ENCODE measurements around the gene ZKSCAN5. TPM values are rescaled to one million over a fixed set of nuclear protein-coding genes. Genes with fewer than 3 reads are reported as not detected.

Gene ZKSCAN5
- total and polyA plus RNA-seq, 2 of the 8 experiments (the other 6 are each of a cell fraction or from before 2014, with no cell fraction given) = 5.3 to 13.5 TPM

DNA sequence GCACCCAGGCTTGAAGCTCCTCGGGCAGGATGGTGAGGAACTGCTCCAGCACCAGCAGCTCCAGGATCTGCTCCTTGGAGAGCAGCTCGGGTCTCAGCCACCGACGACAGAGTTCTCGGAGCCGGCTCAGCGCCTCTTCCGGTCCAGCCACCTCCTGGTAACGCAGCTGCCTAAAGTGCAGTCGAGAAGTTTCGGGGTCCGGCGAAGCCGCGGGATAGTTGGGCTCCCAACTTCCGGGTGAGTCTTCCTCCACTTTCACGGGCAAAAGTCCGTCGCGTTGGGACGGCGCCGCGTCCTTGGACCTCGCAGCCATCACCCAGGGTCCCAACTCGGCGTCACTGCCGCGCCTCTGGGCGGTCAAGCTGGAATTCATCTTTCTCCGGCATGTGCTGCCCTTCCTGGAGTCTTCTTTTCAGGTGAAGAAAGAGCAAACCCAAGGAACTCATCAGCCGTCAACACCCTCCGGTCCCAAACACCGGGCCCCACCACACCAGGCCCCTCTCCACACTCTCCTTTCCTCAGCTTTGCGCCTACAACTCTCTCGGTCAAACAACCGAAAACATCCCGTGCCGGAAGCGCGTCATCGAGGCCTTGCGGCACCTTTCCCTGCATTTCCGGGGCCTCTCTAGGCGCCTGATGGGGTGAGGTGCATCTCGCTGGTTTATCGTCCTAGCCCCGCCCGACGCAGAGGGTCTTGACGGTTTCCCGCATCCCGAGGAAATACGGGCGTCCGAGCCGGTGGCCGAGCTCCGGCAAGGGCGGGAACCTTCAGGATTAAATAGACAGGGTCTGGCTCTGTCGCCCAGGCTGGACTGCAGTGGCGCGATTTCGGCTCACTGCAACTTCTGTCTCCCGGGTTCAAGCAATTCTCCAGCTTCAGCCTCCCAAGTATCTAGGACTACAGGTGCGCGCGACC is 4.5 kb upstream of the ZKSCAN5 start, which contains the start of gene ZNF394 (continued):
- no peak for TF ChIP-seq BACH1 (IDR thresholded peaks at IDR 0.05; ENCODE audit: low read length)
- TF ChIP-seq TEAD4 (IDR thresholded peaks at IDR 0.05; ENCODE audit: low read depth, low read length) = peak; percentile 2; the same call in 1 of the 2 replicates
- peak; percentile 91 for TF ChIP-seq POLR2AphosphoS5 (IDR thresholded peaks at IDR 0.05; ENCODE audit: low read depth, low read length)
- TF ChIP-seq PHF8 (conservative IDR thresholded peaks at IDR 0.05; ENCODE audit: low read depth, low read length) = peak; percentile 90
- TF ChIP-seq SIRT6 (IDR thresholded peaks at IDR 0.05; ENCODE audit: low read length) = no peak
- peak; percentile 94 for TF ChIP-seq CREB1 (IDR thresholded peaks at IDR 0.05)
- TF ChIP-seq GTF2F1 (IDR thresholded peaks at IDR 0.05; ENCODE audit: borderline replicate concordance, low read depth, low read length) = peak; percentile 46; the same call in 1 of the 2 replicates
- TF ChIP-seq POLR2A (IDR thresholded peaks at IDR 0.05; ENCODE audit: control extremely low read depth in 1 of 2, low read depth in 2 of 2, low read length in 2 of 2) = peak; percentile 85 to 94
- TF ChIP-seq GABPA (IDR thresholded peaks at IDR 0.05; ENCODE audit: borderline replicate concordance, insufficient read depth, low read length) = peak; percentile 96
- peak; percentile 89 for TF ChIP-seq EGR1 (IDR thresholded peaks at IDR 0.05; ENCODE audit: borderline replicate concordance, low read depth, low read length)
- TF ChIP-seq, protein P1, sequence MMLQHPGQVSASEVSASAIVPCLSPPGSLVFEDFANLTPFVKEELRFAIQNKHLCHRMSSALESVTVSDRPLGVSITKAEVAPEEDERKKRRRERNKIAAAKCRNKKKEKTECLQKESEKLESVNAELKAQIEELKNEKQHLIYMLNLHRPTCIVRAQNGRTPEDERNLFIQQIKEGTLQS (IDR thresholded peaks at IDR 0.05; ENCODE audit: insufficient read depth, low read depth, low read length) = no peak
- TF ChIP-seq TAF1 (IDR thresholded peaks at IDR 0.05; ENCODE audit: low read depth, low read length) = peak; percentile 94
- no peak for TF ChIP-seq BCL11A (IDR thresholded peaks at IDR 0.05; ENCODE audit: low read depth in 2 of 2, low read length in 2 of 2)
- TF ChIP-seq TBP (IDR thresholded peaks at IDR 0.05; ENCODE audit: low read depth, low read length) = peak; percentile 90
- 0 out of 2 replicates have a peak, but pooled peaks have one; percentile 23 for TF ChIP-seq SP1 (IDR thresholded peaks at IDR 0.05; ENCODE audit: low read depth, low read length)
- TF ChIP-seq, protein P2, sequence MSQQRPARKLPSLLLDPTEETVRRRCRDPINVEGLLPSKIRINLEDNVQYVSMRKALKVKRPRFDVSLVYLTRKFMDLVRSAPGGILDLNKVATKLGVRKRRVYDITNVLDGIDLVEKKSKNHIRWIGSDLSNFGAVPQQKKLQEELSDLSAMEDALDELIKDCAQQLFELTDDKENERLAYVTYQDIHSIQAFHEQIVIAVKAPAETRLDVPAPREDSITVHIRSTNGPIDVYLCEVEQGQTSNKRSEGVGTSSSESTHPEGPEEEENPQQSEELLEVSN (IDR thresholded peaks at IDR 0.05) = 0 out of 2 replicates have a peak, but pooled peaks have one; percentile 3
- TF ChIP-seq, protein P3, sequence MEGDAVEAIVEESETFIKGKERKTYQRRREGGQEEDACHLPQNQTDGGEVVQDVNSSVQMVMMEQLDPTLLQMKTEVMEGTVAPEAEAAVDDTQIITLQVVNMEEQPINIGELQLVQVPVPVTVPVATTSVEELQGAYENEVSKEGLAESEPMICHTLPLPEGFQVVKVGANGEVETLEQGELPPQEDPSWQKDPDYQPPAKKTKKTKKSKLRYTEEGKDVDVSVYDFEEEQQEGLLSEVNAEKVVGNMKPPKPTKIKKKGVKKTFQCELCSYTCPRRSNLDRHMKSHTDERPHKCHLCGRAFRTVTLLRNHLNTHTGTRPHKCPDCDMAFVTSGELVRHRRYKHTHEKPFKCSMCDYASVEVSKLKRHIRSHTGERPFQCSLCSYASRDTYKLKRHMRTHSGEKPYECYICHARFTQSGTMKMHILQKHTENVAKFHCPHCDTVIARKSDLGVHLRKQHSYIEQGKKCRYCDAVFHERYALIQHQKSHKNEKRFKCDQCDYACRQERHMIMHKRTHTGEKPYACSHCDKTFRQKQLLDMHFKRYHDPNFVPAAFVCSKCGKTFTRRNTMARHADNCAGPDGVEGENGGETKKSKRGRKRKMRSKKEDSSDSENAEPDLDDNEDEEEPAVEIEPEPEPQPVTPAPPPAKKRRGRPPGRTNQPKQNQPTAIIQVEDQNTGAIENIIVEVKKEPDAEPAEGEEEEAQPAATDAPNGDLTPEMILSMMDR (IDR thresholded peaks at IDR 0.05; ENCODE audit: control extremely low read depth in 1 of 3, insufficient read depth in 1 of 3, low read depth in 1 of 3, low read length in 3 of 3) = peak in 1 of 3 experiments; percentile 4; a peak in 1 of 4 replicates
- TF ChIP-seq CEBPB (IDR thresholded peaks at IDR 0.05; ENCODE audit: low read depth, low read length) = no peak
- TF ChIP-seq RBBP5 (IDR thresholded peaks at IDR 0.05; ENCODE audit: borderline replicate concordance, low read depth, low read length) = peak; percentile 92
- TF ChIP-seq KDM4A (IDR thresholded peaks at IDR 0.05; ENCODE audit: low read depth, low read length, severe bottlenecking) = peak; percentile 24
- peak; percentile 77 for TF ChIP-seq ASH2L (IDR thresholded peaks at IDR 0.05; ENCODE audit: low read length)
